Stimulated activated CD4-positive, alpha-beta T cell treated with anti-CD3 and anti-CD28 coated beads, Interleukin-4, amount 100 ng/mL, for 24 hours (primary cell): ENCODE results near the gene HTD2.

Experiments used
- DNase-seq: peaks from one replicate; pipeline ENCODE4 v3.0.0-alpha.2; 2020

Gene HTD2

DNA sequence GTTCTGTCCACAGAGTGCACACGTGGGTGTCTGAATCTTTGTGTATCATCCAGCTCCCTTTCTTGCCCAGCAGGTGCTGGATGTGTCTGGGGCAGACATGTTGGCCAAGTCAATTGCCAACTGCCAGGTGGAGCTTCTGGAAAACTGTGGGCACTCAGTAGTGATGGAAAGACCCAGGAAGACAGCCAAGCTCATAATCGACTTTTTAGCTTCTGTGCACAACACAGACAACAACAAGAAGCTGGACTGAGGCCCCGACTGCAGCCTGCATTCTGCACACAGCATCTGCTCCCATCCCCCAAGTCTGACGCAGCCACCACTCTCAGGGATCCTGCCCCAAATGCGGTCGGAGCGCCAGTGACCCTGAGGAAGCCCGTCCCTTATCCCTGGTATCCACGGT is 12.8 kb upstream of the HTD2 start:
- DNase-seq, result no peak

DNA sequence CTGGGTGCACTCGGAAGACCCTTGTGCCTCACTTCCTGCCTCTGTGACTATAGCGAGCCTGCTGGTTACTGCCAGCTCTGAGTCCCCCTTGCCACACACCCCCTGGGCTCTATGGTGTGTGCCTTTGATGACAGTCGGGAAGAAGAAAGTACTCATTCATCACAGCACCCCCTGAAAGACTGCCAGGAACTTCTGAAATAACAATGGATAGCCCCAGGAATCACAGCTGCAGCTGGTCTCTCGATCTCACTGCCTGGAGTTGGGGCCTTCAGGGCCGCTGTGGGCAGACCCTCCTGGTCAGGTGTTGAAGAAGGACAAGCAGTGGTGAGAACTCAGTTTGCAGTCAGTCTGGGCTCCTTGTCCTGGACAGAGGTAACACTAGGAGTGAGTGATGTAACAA is 10.1 kb upstream of the HTD2 start:
- DNase-seq, result no peak

DNA sequence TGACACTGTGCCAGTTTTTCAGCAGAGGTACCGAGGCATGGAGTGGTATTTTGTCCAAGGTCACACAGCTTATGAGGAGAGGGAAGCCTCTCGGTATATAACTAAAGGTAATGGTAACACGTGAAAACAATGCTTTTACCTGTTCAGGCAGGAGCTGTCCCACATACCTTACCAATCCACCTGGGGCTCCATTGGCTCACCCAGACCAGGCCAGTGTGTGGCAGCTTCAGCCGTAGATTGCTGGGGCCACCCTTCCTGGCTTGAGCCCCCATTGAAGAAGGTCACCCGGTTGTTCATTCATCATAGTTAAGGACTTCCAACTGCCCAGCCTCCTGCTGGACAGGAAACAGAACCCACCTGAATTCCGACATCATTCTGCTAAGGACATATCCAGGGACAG is 9.5 kb upstream of the HTD2 start:
- no peak for DNase-seq

DNA sequence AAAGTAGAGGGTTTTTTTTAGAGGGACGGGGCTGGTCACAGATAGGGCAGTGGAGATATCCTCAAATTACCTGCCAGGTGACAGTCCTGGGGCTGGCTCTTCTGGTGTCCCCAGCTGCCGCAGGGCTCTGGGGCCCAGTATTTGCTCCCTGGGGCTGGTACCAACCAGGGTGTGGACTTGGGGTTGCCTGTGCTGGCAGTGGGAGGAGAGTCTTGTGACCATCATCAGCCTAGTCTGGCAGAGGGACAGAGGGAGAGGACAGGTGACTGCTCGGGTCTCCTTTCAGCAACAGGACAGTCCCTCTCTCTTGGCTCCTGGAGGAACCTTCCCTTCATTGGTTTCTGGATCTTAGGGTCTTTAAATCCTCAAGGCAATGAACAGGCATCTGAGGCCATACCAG is 8.1 kb upstream of the HTD2 start:
- no peak for DNase-seq

DNA sequence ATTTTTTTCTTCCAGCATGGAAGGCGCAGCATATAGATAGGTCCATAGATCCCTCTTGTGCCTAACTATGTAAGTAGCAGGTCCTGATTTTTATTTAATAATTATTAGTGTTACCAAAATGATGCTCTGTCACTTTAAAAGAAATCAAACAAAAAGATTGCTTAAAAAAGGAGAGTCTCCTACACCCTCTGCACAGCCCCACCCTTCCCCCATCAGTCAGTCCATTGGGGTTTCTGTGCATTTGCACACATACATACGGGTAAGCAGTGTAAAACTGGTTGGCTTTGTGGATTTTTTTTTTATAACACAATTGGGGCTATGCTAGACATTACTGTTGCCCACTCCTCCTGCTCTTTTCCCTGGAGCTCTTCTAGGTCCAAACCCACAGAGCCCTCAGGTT is 7.2 kb upstream of the HTD2 start:
- DNase-seq, result no peak

DNA sequence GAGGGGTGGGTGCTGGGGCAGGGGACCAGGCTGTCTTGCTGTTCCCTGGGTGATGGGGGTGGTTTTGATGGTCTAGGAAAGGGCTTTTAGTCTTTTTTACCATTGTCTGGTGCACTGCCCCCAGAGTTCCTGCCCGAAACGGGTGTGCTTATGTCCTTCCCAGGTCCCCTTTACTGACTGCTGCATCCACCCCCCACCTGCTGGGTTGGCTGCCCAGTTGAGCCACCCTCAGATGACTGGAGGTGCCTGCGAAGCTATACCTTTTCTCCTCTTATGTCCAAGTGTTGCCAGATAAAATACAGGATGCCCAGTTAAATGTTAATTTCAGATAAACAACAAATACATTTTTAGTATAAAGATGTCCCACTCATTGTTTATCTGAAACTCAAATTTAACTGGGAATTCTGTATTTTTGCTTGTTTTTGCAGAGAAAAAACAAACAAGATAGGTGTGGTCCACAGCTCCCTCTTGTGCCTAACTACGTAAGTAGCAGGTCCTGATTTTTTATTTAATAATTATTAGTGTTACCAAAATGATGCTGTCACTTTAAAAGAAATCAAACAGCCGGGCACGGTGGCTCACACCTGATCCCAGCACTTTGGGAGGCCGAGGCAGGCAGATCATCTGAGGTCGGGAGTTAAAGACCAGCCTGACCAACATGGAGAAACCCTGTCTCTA is 6.3 kb upstream of the HTD2 start:
- DNase-seq, result no peak

DNA sequence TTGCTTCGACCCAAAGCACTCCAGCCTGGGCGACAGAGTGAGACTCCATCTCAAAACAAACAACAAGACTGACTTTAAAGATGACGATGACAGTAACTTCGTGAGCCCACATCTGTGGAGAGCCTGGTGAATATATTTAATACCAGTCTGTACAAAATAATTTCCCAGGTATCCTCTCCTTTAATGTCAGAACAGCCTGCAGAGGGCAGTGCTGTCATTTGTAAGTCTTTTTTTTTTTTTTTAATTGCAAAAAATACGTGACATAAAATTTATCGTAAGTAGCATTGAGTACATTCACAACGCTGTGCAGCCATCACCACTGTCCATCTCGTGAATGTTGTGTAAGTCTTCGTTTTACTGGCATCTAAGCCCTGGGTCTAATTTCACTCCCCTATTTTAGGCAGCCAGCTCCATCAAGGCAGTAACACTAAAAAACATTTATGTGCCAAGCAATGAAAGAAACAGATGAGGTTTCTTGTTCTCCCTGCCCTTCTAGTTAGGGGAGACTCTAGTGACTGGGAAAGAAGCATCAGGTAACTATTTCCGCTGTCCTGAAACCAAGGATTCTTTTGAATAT is 1.4 kb downstream of the HTD2 start:
- DNase-seq, result peak; percentile 52

DNA sequence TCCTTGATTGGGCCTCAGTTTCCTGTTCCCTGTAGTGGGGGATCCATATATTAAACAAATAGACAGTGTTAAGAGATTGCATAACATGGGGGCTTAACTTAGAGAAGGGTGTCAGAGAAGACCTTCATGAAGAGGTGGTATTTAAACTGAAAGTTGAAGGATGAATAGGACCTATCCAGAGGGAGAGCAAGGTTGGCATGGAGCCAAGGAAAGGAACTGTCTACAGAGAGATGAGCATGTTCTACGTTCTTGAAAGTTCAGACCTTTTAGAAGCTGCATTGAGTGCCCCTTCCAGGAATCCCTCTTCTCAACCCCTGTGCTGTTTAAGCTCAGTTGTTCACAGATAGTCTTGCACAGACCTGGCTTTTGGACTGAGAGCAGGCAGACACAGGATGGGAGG is 2.4 kb downstream of the HTD2 start:
- DNase-seq, result no peak

DNA sequence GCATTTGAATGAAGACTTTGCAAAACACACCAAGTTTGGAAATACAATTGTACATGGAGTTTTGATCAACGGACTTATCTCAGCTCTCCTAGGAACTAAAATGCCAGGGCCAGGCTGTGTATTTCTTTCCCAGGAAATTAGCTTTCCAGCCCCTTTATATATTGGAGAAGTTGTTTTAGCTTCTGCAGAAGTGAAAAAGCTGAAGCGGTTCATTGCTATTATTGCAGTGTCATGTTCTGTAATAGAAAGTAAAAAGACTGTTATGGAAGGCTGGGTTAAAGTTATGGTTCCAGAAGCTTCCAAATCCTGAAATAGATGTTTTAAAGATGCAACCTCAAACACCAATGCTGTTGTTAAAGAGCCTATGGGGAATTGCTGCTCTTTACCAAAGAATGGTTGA is 11.5 kb downstream of the HTD2 start:
- no peak for DNase-seq

DNA sequence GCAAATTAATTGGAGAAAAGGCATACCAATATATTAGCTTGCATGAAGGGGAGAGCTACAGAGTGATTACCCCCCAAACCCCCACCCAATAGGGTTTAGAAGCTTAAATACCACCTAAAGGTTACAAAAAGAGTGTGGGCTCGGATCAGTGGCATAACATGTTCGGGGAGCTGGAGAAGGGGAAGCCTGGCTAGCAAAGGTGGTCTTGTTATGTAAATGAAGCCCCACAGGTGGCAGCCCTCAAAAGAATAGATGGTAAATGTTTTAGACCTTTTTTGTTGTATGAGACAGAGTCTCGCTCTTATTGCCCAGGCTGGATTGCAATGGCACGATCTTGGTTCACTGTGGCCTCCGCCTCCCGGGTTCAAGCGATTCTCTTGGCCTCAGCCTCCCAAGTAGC is 15.5 kb downstream of the HTD2 start:
- no peak for DNase-seq

DNA sequence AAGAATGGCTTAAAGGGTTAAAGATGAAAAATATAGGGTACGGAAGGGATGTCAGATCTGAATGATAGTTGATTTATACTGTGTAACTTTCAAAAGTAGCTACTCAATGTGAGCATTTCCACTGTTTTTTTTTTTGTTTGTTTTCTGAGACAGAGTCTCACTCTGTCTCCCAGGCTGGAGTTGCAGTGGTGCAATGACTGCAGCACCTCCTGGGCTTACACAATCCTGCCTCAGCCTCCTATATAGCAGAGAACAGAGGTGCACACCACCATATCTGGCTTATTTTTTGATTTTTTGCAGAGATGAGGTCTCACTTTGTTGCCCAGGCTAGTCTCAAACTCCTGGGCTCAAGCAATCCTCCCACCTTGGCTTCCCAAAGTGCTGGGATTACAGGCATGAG is 16.5 kb downstream of the HTD2 start:
- DNase-seq, result no peak

DNA sequence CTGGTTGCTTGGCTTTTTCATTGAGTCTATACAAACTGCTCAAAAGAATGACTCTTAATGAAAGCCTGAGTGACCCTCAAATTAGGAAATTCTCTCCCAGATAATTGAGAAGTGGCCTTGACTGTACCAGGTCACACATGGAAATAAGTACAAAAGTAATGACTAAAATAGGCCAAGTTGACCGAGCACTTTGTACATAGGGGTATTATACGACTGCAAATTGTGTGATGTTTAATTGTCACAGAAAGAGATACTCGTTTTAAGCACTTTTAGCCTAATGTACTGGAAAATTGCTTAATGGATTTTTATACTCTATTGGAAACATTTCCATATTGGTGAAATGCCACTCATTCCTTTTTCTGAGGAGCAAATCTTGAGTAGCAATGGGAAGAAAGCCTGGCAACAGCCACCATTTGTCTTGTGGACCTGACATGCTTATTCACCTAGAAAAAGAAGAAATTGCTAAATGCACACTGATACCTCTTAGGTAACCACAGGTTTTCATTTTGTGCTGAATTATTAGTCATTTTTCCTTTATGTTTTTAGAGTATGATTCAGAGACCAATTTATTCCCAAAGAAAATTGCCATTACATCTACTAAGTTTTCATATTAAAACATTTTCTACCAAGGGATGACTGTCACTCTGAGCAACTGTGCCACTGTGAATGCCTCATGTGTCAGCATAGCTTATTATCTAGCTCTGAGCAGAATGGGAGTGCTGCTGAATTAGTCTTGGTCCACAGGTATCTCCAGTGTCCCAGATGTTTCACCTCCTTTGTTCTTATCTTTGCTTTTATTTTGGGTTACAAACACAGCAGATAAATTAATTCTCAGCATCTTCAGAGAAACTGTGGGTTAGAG is 17.4 kb downstream of the HTD2 start:
- peak; percentile 32 for DNase-seq

DNA sequence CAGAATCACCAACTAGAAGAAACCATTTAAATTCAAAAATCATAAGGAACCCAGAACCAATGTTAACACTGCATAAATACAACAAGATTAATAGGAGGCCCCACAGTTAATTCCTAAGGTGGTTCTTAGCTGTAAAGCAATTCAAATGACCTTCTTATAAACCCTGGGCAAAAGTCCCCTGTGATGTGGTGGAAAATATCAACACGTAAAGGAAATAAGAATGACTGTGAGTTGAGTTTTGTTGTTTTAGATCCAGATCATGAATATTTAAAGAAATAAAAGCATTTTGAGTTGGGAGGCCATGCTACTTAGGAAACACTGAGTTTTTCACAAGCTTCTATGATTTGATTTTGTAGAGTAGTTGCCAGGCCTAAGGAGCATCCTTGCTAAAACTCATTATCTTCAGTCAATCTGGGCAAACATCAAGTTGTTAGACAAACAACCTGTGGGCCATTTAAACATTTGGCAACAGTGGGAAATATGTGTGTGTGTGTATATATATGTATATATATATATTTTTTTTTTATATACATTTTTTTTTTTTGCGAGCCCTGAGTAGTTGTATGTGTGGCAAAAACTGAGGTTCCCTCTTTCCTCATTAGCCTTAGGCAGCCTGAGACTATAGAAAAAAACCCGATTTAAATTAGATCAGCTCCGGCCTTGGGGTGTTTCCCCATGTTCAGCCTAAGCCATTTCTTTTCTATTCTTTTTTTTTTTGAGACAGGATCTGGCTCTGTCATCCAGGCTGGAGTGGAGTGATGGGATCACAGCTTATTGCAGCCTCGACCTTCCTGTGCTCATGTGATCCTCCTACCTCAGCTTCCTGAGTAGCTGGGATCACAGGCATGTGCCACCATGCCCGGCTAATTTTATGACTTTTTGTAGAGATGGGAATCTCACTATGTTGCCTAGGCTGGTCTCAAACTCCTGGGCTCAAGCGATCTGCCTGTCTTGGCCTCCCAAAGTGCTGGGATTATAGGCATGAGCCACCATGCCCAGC is 18.4 kb downstream of the HTD2 start:
- DNase-seq, result peak; percentile 23

DNA sequence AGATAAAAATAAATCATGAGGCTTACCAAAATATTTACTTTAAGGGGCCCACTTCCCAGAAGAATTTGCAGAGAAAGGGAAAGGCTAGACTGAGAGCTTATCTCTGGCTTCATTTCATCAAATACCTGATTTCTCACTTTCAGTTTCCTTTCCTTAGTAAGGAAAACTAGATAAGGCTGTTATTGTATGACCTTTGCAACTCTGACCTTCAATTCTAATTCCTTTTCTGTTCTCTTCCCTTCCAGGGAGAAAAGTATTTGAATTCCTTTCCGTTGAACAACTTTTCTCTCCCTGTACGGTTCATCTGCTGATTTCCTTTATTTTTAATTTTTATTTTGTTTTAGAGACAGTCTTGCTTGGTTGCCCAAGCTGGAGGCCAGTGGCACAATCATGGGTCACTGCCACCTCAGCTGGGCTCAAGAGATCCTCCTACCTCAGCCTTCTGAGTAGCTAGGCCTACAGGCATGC is 19.2 kb downstream of the HTD2 start:
- DNase-seq, result no peak

DNA sequence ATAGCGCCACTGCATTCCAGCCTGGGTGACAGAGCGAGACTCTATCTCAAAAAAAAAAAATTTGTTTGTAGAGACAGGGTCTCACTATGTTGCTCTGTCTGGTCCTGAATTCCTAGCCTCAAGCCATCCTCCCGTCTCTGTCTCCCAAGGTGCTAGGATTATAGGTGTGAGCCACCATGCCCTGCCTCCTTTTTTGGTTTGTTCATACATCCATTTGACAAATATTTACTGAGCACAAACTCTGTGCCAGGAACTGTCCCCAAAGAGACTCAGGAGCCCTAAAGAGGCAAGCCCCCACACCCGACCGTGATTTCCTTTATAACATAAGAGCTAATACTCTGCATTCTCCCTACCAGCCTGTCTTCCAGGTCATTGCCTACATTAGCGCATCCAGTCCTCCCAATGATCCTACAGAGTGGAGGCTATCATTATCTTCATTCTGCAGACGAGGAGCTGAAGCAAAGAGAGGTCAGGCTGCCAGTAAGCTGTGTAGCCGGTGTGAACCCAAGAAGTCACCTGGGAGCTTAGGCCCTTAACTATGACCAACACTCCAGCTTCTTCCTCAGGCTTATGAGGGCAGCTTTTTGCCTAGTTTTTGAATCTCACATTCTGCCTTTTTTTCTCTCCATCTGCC is 20.1 kb downstream of the HTD2 start:
- no peak for DNase-seq

DNA sequence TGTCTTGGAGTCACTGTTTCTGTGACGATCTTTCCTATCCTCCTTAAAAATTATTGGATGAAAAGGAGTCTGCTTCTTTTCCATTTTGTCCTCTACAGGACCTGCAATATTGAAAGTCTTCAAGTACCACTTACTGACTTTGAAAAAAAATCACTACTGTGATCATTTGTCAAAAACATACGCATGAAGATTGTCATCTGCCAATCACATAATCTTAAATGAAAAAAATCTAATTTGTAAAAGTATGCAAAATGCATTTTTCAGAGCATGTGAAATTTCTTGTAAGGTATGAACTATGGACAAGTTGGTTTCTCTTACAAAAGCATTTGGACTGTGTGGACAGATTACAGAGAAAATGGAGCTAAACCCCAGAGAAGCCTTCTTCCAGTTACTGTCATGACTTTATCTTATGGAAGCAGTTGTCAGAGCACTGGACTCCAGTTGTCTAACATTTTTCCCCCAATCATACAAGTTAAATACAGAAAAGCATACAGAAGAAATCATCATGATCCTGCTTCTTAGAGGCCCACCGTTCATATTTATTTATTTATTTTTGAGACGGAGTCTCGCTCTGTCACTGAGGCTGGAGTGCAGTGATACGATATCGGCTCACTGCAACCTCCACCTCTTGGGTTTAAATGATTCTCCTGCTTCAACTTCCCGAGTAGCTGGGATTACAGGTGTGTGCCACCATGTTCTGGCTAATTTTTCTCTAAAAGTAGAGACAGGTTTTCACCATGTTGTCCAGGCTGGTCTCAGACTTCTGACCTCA is 23.0 kb downstream of the HTD2 start:
- no peak for DNase-seq

DNA sequence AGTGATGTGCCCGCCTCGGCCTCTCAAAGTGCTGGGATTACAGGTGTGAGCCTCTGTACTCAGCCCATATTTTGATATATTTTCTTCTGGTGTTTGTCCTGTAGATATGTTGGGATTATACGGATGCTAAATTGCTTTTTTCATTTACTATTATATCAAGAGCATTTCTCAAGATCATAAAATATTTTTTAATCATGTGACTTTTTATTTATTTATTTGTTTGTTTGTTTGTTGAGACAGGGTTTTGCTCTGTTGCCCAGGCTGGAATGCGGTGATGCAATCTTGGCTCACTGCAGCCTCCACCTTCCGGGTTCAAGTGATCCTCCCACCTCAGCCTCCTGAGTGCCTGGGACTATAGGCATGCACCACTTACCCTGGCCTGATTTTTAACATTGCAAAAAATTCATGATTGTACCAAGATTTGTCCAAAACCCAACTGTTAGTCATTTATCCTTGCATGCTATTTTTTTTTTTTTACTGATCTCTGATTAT is 23.6 kb downstream of the HTD2 start:
- DNase-seq, result no peak

DNA sequence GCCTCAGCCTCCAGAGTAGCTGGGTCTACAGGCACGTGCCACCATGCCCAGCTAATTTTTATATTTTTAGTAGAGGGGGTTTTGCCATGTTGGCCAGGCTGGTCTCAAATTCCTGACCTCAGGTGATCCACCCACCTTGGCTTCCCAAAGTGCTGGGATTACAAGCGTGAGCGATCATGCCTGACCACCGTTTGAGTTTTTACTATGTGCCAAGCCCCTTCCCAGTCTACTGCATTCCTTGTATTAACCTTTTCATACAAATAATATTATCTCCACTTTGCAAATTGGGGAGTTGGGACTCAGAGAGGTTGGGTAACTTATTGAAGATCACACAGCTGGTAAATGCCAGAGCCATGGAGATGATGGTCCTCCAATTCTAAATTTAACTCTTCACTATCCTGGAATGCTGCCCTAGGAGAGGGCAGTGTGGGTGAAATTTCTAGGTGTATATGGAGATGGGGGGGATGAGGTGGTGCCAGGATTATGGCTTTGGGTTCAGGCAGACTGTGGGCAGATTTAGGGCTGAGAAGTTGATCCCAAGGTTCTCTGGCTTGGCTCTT is 25.4 kb downstream of the HTD2 start:
- DNase-seq, result no peak

DNA sequence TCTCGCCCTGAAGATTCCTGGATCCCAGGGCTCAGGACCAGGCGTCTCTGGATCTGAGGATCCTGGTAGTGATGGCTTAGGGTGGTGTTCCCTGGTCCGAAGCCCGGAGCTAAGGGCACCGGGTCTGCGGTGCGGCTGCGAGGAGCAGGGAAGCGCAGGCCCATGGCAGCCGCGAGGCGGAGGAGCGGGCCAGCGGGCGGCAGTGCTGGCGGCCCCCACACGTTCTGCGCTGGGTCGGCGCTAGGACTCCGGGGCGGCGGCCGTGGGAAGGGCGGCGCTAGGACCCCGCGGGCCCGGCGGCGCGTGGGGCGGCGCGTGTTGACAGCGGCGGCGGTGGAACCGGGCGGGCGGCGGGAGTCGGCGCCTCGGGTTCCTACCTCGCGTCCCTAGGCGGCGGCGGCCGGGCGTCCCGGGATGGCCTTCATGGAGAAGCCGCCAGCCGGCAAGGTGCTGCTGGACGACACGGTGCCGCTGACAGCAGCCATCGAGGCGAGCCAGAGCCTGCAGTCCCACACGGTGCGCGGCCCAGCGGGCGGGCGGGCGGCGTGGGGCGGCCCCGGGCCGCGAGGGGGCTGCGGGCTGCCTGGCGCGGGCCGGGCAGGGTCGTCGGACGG is 26.4 kb downstream of the HTD2 start, which contains the start of gene PXK:
TSS of gene PXK (plus strand) at position 318 of the 614 bp plus-strand sequence. CDS start at position 415, 97 bp downstream.
- peak; percentile 79 for DNase-seq
